Vagina (tissue), 2 donors: ENCODE data around the gene TBX15.

Experiments used
- POLR2A ChIP-seq, 2 donors: fragments of 450-650 bp; IDR thresholded peaks; one replicate each; pipeline ENCODE4 v1.6.1; 2017; ENCODE audit warnings: antibody characterized with exemption in 2 of 2, mild to moderate bottlenecking in 2 of 2, moderate library complexity in 2 of 2
- TF ChIP-seq, protein P1 (sequence below), 3 experiments: fragments of 450-650 bp in 2 of 3; fragments of 200-600 bp in 1 of 3; sonication (generic) in 1 of 3; IDR thresholded peaks; one replicate each; pipeline ENCODE4 v1.5.1; 2017 to 2019; ENCODE audit warnings: antibody characterized with exemption in 3 of 3, mild to moderate bottlenecking in 2 of 3, moderate library complexity in 2 of 3

- TF ChIP-seq, protein P1, sequence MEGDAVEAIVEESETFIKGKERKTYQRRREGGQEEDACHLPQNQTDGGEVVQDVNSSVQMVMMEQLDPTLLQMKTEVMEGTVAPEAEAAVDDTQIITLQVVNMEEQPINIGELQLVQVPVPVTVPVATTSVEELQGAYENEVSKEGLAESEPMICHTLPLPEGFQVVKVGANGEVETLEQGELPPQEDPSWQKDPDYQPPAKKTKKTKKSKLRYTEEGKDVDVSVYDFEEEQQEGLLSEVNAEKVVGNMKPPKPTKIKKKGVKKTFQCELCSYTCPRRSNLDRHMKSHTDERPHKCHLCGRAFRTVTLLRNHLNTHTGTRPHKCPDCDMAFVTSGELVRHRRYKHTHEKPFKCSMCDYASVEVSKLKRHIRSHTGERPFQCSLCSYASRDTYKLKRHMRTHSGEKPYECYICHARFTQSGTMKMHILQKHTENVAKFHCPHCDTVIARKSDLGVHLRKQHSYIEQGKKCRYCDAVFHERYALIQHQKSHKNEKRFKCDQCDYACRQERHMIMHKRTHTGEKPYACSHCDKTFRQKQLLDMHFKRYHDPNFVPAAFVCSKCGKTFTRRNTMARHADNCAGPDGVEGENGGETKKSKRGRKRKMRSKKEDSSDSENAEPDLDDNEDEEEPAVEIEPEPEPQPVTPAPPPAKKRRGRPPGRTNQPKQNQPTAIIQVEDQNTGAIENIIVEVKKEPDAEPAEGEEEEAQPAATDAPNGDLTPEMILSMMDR (IDR thresholded peaks at IDR 0.05) = no peak
- no peak for TF ChIP-seq POLR2A (IDR thresholded peaks at IDR 0.05)
These were observed 44.8 kb upstream of the TBX15 start for GRCh38 chr1:119032986-119033385.
